ENCODE measurements around the gene EFHC1.
A peak's percentile ranks its signal among the peaks of the same experiment; 100 is the strongest.
"Not testable (repeated sequence)": the region's sequence is repeated elsewhere in the genome, so short reads cannot be mapped to it uniquely, and the experiment has no call there.

The EFHC1 gene, protein sequence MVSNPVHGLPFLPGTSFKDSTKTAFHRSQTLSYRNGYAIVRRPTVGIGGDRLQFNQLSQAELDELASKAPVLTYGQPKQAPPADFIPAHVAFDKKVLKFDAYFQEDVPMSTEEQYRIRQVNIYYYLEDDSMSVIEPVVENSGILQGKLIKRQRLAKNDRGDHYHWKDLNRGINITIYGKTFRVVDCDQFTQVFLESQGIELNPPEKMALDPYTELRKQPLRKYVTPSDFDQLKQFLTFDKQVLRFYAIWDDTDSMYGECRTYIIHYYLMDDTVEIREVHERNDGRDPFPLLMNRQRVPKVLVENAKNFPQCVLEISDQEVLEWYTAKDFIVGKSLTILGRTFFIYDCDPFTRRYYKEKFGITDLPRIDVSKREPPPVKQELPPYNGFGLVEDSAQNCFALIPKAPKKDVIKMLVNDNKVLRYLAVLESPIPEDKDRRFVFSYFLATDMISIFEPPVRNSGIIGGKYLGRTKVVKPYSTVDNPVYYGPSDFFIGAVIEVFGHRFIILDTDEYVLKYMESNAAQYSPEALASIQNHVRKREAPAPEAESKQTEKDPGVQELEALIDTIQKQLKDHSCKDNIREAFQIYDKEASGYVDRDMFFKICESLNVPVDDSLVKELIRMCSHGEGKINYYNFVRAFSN

DNA sequence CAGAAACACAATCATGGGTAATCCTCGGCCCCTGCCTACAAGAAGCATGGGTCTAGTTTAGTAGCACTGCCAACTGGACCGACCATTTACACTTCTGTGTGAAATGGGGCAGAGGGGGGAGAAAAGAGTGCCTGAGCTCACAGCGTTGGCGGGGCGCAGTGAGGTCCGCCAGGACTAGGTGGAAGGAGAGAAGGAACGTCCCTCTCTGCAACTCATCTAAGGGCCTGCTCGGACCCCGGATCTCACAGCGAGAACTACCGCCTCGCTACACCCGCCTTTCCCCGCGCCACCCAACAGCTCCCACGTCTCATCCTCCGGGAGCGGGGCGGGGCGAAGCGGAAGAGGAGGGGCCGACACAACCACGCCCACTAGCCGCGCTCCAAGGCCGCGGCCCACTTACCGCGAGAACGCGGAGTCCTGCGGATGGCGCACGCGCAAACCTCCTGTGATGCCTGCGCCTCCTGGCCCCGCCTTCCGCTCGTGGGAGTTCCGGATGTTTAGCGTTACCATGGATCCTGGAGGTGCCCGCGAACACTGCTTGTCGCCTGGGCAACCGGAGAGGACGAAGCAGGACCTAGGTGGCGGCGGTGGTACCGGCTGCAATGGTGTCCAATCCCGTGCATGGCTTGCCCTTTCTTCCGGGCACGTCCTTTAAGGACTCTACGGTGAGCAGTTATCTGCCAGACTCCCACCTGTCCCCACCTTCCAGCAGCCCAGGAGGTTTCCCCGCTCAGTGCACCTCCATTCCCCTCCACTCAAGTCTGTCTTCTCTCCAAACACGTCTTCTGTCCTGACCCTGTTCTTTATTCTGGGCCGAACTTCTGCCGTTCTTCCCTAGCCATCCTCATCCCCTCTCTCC, at the start of gene EFHC1:
TSS of gene EFHC1 (plus strand) at position 534 of the 859 bp plus-strand sequence. CDS start at position 603, 69 bp downstream.
- Histone ChIP-seq H3K4me3 (ENCODE audit: low read length) (peak within 1 kb of the TSS; percentile 100), H3K27ac (ENCODE audit: low read depth, low read length) (peak within 1 kb of the TSS; percentile 82), H3K9ac (ENCODE audit: low read length) (peak within 1 kb of the TSS; percentile 81), H3K36me3 (ENCODE audit: control insufficient read depth, insufficient read depth, low read length) (no peaks in the 10 kb centered on the region), H3K4me1 (ENCODE audit: control insufficient read depth, insufficient read depth, low read length) (peaks cover 3% of the 10 kb centered on the region), H3K27me3 (ENCODE audit: control insufficient read depth, insufficient read depth, low read length) (no peaks in the 10 kb centered on the region)

DNA sequence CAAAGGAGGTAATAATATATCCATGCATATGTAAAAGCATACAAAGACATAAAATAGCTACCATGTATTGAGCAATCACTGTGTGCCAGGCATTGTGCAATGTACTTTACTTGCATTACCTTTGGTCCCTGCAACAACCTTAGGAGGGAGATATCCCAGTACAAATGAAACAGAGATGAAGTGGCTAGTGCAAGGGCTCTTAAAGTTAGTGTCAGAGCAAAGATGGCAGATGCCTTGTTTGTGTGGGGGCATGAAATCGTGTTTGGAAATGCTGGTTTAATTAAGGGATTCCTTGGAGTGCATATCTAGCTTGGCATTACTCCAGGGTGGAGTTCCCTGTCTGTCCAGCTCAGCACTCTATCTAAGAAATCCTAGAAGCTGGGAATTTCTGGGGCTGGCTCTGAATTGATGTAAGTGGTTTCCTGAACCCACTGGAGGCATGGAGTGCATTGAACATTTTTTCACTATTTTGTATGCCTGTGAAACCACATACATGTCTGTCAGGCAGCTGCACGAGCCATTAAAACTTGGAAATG, 48.4 kb upstream of the EFHC1 start:
- no peaks in the 10 kb centered on the region for H3K27me3 ChIP-seq (ENCODE audit: control insufficient read depth, insufficient read depth, low read length)
- no peak overlapping the region for H3K4me3 ChIP-seq (ENCODE audit: low read length)
- peaks cover 8% of the 10 kb centered on the region for H3K36me3 ChIP-seq (ENCODE audit: control insufficient read depth, insufficient read depth, low read length)
- H3K27ac ChIP-seq (ENCODE audit: low read depth, low read length): no peak overlapping the region
- peaks cover 2% of the 10 kb centered on the region for H3K4me1 ChIP-seq (ENCODE audit: control insufficient read depth, insufficient read depth, low read length)
- H3K9ac ChIP-seq (ENCODE audit: low read length): no peak overlapping the region

DNA sequence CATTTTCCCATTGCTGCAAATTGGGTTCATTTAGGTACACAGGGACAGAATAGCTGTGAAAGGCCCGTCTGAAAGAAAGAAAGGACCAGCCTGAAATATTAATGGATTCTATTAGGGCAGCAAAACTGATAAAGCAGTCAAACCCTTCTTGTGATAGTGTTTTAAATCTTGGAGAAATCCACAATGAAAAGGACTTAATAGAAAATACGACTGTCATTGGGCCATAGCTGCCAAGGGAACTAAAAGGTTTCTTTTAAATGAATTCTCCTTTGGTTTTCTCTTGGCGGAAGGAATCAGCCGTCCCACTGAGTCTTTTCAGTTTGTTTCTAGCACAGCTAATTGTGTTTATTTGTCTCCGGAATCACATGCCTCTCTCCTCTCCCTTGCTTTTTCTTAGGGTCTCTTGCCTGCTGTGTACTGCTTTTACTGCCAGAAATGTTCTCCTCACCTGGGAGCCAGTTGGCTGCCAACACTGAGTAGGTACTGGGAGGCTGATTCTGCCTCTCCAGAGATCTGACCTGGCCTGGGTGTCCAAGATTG, 46.9 kb upstream of the EFHC1 start:
- H3K4me3 ChIP-seq (ENCODE audit: low read length): no peak overlapping the region
- H3K36me3 ChIP-seq (ENCODE audit: control insufficient read depth, insufficient read depth, low read length): peaks cover 3% of the 10 kb centered on the region
- no peaks in the 10 kb centered on the region for H3K27me3 ChIP-seq (ENCODE audit: control insufficient read depth, insufficient read depth, low read length)
- H3K9ac ChIP-seq (ENCODE audit: low read length): no peak overlapping the region
- peaks cover 2% of the 10 kb centered on the region for H3K4me1 ChIP-seq (ENCODE audit: control insufficient read depth, insufficient read depth, low read length)
- H3K27ac ChIP-seq (ENCODE audit: low read depth, low read length): no peak overlapping the region

DNA sequence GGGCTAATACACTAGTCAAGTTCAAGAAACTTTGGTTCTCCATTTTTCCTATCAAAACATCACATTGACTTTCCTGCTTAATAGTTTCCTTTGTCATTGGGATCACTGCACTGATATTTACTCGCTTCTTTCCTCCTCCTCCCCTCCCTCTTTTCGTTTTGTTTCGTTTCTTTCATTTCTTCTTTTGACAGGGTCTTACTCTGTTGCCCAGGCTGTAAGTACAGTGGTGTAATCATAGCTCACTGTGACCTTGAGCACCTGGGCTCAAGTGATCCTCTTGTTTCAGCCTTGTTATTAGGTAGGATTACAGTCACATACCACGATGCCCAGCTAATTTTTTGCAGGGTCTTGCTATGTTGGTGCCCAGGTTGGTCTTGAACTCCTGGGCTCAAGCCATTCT, 45.9 kb upstream of the EFHC1 start:
- no peaks in the 10 kb centered on the region for H3K27me3 ChIP-seq (ENCODE audit: control insufficient read depth, insufficient read depth, low read length)
- H3K9ac ChIP-seq (ENCODE audit: low read length): no peak overlapping the region
- H3K27ac ChIP-seq (ENCODE audit: low read depth, low read length): no peak overlapping the region
- peaks cover 3% of the 10 kb centered on the region for H3K36me3 ChIP-seq (ENCODE audit: control insufficient read depth, insufficient read depth, low read length)
- no peak overlapping the region for H3K4me3 ChIP-seq (ENCODE audit: low read length)
- H3K4me1 ChIP-seq (ENCODE audit: control insufficient read depth, insufficient read depth, low read length): peaks cover 2% of the 10 kb centered on the region

DNA sequence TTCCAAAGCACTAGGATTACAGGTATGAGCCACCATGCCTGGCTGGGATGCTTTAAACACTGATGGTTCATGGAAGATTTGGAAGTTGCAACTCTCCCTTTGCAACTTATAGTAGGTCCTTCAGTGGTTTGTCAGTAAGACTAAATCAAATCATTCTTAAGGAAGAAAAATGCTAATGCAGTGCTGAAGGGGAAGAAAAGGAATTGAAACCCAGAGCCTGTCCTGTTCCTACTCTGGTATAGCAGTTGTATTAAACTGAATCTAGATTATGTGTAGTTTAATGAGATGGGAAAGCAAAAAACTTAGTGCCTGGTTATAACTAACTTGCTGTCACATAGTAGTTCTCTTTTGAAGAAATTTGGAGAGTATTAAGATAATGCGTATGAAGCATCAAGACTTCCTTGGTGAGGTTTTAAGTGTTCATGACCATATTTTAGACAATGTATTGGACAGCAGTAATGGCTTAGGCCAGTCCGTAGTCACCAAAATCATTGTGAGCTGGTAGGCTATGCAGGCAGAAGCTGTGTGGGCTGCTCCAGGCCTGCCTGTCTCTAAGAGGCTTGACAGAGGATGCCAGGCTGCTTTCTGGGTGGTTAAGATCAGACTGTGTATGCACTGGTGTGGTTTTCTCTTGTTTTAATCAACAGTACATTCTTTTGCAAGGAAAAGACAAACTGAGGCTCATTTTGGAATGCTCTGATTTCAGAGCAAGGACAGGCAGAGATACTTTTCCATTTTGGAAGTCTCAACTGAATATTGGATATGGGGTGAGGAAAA, 44.2 kb upstream of the EFHC1 start:
- no peaks in the 10 kb centered on the region for H3K27me3 ChIP-seq (ENCODE audit: control insufficient read depth, insufficient read depth, low read length)
- H3K36me3 ChIP-seq (ENCODE audit: control insufficient read depth, insufficient read depth, low read length): peaks cover 3% of the 10 kb centered on the region
- H3K4me3 ChIP-seq (ENCODE audit: low read length): no peak overlapping the region
- peak overlapping the region; percentile 27 for H3K27ac ChIP-seq (ENCODE audit: low read depth, low read length)
- no peak overlapping the region for H3K9ac ChIP-seq (ENCODE audit: low read length)
- H3K4me1 ChIP-seq (ENCODE audit: control insufficient read depth, insufficient read depth, low read length): peaks cover 2% of the 10 kb centered on the region

DNA sequence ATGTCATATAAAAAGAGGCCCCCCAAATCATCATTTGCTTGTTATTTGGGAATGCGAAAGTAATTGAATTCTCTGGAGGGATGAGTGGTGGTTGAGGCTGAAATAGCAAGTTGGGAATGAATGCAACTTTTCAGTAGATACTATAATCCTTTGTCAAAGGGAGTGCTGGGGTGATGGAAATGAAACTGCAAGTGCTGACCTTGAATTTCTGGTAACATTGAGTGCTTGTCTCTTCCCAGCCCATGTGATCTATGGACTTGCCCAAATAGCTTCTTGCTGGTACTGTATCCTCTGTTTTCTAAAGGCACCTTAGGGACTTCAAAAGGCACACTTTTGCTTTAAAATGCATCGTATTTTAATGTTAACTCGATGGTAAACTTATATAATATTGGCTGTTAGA, 43.4 kb upstream of the EFHC1 start:
- Histone ChIP-seq H3K4me1 (ENCODE audit: control insufficient read depth, insufficient read depth, low read length) (peaks cover 2% of the 10 kb centered on the region), H3K9ac (ENCODE audit: low read length) (no peak overlapping the region), H3K36me3 (ENCODE audit: control insufficient read depth, insufficient read depth, low read length) (no peaks in the 10 kb centered on the region), H3K27me3 (ENCODE audit: control insufficient read depth, insufficient read depth, low read length) (no peaks in the 10 kb centered on the region), H3K27ac (ENCODE audit: low read depth, low read length) (no peak overlapping the region), H3K4me3 (ENCODE audit: low read length) (no peak overlapping the region)

DNA sequence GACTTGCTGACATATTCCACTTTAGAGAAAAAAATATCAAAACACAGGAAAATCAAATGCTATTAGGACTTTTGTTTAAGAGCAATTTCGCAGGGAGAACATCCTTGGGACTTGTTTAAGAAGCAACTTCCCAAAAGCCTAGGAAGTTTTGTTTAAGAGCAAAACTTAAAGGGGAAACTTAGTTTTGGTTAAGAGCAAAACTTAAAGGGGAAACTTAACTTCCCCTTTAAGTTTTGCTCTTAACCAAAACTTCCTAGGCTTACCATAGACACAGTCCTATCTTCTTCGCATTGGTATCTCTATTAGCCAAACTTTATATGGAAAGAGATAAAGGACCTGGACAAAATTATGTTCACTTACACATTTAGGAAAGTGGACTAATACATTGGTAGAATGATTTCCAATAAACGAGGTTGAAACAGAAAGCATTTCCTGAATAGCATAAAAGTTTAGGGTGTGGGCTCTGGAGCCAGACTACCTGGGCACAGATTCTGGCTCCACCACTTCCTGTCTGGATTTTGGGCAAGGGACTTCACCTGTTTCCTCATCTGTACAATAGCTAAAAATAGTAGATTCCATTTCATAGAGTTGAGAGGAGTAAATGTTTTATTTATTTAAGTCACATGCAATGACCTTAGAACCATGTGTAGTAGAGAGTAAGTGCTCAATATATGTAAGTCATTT, 42.5 kb upstream of the EFHC1 start:
- Histone ChIP-seq H3K36me3 (ENCODE audit: control insufficient read depth, insufficient read depth, low read length) (peaks cover 4% of the 10 kb centered on the region), H3K9ac (ENCODE audit: low read length) (no peak overlapping the region), H3K27ac (ENCODE audit: low read depth, low read length) (no peak overlapping the region), H3K4me3 (ENCODE audit: low read length) (no peak overlapping the region), H3K27me3 (ENCODE audit: control insufficient read depth, insufficient read depth, low read length) (no peaks in the 10 kb centered on the region), H3K4me1 (ENCODE audit: control insufficient read depth, insufficient read depth, low read length) (peaks cover 2% of the 10 kb centered on the region)

DNA sequence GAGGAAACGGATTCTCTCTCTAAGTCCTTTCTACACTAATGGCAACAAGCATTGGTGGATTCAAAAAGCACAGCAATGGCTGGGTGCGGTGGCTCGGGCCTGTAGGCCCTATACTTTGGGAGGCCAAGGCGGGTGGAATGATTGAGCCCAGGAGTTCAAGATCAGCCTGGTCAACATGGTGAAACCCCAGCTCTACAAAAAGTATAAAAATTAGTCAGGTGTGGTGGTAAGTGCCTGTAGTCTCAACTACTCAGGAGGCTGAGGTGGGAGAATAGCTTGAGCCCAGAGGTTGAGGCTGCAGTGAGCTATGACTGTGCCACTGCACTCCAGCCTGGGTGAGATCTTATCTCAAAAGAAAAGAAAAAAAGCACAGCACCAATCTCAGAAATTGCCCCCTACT, 38.9 kb upstream of the EFHC1 start:
- Histone ChIP-seq H3K27ac (ENCODE audit: low read depth, low read length) (no peak overlapping the region), H3K9ac (ENCODE audit: low read length) (no peak overlapping the region), H3K27me3 (ENCODE audit: control insufficient read depth, insufficient read depth, low read length) (no peaks in the 10 kb centered on the region), H3K36me3 (ENCODE audit: control insufficient read depth, insufficient read depth, low read length) (peaks cover 4% of the 10 kb centered on the region), H3K4me3 (ENCODE audit: low read length) (no peak overlapping the region), H3K4me1 (ENCODE audit: control insufficient read depth, insufficient read depth, low read length) (no peaks in the 10 kb centered on the region)

DNA sequence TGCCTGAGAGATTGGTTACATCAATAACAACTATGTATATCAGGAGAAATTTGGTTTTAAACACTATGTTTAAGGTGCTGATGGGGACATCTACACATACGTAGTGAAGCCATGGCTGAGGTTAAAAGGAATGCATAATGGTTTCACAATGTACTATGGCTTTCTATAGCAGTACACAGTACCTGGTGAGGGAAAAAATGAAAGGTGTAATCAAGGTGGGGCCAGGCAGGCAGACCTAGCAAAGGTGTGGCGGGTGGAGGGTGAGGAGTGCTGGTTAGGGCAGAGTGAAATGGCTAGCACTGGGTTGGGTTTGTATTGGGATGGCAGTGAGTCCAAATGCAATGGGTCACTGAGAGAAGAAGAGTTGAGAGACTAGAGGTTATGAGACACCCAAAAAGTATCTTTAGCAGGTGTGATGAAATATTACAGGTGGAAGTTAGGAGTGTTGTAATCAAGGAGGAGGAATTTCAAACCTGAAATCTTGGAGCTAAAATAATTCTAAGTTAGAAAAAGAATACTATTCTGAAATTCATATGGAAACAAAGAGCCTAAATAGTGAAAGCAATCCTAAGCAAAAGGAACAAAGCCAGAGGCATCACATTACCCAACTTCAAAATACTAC, 35.9 kb upstream of the EFHC1 start:
- Histone ChIP-seq H3K27me3 (ENCODE audit: control insufficient read depth, insufficient read depth, low read length) (no peaks in the 10 kb centered on the region), H3K9ac (ENCODE audit: low read length) (no peak overlapping the region), H3K36me3 (ENCODE audit: control insufficient read depth, insufficient read depth, low read length) (peaks cover 4% of the 10 kb centered on the region), H3K4me3 (ENCODE audit: low read length) (no peak overlapping the region), H3K4me1 (ENCODE audit: control insufficient read depth, insufficient read depth, low read length) (peaks cover 6% of the 10 kb centered on the region), H3K27ac (ENCODE audit: low read depth, low read length) (no peak overlapping the region)

DNA sequence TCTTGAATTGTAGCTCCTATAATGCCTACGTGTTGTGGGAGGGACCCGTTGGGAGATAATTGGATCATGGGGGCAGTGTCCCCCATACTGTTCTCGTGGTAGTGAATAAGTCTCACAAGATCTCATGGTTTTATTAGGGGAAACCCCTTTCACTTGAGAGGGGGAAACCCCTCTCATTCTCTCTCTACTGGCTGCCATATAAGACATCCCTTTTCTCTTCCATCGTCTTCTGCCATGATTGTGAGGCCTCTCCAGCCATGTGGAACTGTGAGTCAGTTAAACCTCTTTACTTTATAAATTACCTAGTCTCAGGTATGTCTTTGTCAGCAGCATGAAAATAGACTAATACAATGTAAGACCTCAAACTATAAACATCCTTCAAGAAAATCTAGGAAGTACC, 35.1 kb upstream of the EFHC1 start:
- peaks cover 4% of the 10 kb centered on the region for H3K36me3 ChIP-seq (ENCODE audit: control insufficient read depth, insufficient read depth, low read length)
- no peak overlapping the region for H3K9ac ChIP-seq (ENCODE audit: low read length)
- H3K4me3 ChIP-seq (ENCODE audit: low read length): no peak overlapping the region
- H3K4me1 ChIP-seq (ENCODE audit: control insufficient read depth, insufficient read depth, low read length): peaks cover 14% of the 10 kb centered on the region
- no peaks in the 10 kb centered on the region for H3K27me3 ChIP-seq (ENCODE audit: control insufficient read depth, insufficient read depth, low read length)
- H3K27ac ChIP-seq (ENCODE audit: low read depth, low read length): no peak overlapping the region

DNA sequence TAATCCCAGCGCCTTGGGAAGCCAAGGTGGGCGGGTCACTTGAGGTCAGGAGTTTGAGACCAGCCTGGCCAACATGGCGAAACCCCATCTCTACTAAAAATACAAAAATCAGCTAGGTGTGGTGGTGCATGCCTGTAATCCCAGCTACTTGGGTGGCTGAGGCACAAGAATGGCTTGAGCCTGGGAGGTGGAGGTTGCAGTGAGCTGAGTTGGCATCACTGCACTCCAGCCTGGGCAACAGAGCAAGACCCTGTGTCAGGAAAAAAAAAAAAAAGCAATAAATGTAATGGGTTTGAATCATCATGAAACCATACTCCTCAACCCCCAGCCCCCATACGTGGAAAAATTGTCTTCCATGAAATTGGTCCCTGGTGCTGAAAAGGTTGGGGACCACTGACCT, 32.0 kb upstream of the EFHC1 start:
- not testable (repeated sequence) for H3K9ac ChIP-seq (ENCODE audit: low read length); H3K4me3 ChIP-seq (ENCODE audit: low read length); H3K36me3 ChIP-seq (ENCODE audit: control insufficient read depth, insufficient read depth, low read length); H3K27me3 ChIP-seq (ENCODE audit: control insufficient read depth, insufficient read depth, low read length)
- H3K4me1 ChIP-seq (ENCODE audit: control insufficient read depth, insufficient read depth, low read length): peaks cover 16% of the 10 kb centered on the region
- H3K27ac ChIP-seq (ENCODE audit: low read depth, low read length): peak overlapping the region; percentile 49
